Measurements from ENCODE around the gene OCA2. TPM values are rescaled to one million over a fixed set of nuclear protein-coding genes. Genes with fewer than 3 reads are reported as not detected.

OCA2 gene
- total RNA-seq, 2 donors from 2014 or later: 0.31 TPM; not detected in 1

GRCh38 chr15:27821273-27821672 is 277.8 kb downstream of the OCA2 start:
- H3K4me1 ChIP-seq: no peaks in the 10 kb centered on the region
- DNase-seq (ENCODE audit: low spot score): no peak
- TF ChIP-seq, protein P1, sequence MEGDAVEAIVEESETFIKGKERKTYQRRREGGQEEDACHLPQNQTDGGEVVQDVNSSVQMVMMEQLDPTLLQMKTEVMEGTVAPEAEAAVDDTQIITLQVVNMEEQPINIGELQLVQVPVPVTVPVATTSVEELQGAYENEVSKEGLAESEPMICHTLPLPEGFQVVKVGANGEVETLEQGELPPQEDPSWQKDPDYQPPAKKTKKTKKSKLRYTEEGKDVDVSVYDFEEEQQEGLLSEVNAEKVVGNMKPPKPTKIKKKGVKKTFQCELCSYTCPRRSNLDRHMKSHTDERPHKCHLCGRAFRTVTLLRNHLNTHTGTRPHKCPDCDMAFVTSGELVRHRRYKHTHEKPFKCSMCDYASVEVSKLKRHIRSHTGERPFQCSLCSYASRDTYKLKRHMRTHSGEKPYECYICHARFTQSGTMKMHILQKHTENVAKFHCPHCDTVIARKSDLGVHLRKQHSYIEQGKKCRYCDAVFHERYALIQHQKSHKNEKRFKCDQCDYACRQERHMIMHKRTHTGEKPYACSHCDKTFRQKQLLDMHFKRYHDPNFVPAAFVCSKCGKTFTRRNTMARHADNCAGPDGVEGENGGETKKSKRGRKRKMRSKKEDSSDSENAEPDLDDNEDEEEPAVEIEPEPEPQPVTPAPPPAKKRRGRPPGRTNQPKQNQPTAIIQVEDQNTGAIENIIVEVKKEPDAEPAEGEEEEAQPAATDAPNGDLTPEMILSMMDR (IDR thresholded peaks at IDR 0.05): no peak
- H3K4me3 ChIP-seq: no peak overlapping the region
- no peaks in the 10 kb centered on the region for H3K36me3 ChIP-seq
- H3K27ac ChIP-seq: no peak overlapping the region
- no peaks in the 10 kb centered on the region for H3K27me3 ChIP-seq
- peaks cover 0 to 7% of the 10 kb centered on the region in 2 donors for H3K9me3 ChIP-seq

DNA sequence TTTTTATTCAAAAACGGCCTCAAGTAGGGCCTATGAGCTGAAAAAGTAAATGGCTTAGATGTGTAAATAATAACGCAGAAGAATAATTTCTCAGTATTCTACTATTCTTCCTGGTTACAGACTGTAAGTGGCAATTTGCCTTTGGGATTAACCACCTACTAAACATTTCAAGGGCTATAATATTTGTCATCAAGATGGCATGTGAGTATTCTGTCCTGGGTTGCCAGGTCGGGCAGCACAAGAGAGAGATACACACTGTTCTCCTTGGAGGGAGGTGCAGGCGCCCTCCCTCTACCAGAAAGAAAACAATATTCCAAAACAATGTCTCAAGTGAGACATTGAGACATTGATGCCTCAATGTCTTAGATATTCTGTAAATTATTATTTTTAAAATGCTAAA is 278.4 kb downstream of the OCA2 start:
- Histone ChIP-seq H3K4me1 (no peaks in the 10 kb centered on the region), H3K9me3 (peaks cover 0 to 7% of the 10 kb centered on the region in 2 donors), H3K27ac (no peak overlapping the region), H3K27me3 (no peaks in the 10 kb centered on the region), H3K4me3 (no peak overlapping the region), H3K36me3 (no peaks in the 10 kb centered on the region)
- TF ChIP-seq, protein P1 (IDR thresholded peaks at IDR 0.05): no peak
- DNase-seq (ENCODE audit: low spot score): no peak

DNA sequence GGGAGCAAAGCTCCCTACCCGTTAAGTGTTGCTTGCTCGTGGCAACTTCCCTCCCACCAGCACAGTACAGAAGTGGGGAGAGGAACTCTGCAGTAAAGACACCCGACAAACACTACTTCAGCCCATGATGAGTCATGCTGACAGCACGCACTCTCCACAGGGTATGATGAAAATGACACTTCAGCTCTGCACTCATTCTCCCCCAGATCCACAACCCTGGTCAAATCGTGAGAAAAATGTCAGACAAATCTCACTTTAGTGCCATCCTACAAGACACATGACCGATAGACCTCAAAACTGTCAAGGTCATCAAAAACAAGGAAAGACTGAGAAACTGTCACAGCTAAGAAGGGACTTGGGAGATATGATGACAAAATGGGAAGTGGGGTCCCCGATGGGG is 278.9 kb downstream of the OCA2 start:
- no peak overlapping the region for H3K4me3 ChIP-seq
- no peaks in the 10 kb centered on the region for H3K27me3 ChIP-seq
- no peak for DNase-seq (ENCODE audit: low spot score)
- TF ChIP-seq, protein P1 (IDR thresholded peaks at IDR 0.05): no peak
- H3K4me1 ChIP-seq: no peaks in the 10 kb centered on the region
- H3K36me3 ChIP-seq: no peaks in the 10 kb centered on the region
- H3K27ac ChIP-seq: no peak overlapping the region
- peaks cover 0 to 7% of the 10 kb centered on the region in 2 donors for H3K9me3 ChIP-seq

DNA sequence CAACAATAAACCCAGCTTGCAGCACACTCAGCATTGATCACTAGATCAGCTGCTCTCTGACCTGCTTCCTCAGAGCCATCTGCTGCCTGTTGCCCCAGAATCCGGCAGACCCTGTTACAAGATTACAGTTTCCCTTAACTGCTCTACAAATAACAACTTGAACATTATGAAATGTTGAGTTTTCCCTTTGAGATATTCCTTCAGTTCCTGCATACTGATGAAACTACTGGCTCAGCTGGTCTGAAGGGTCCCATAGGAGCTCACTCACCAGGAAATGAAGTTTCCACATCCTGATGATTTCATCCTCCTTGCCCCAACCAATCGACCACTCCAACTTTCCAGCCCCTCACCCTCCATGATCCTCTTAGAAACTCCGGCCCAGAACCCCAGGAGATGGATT is 281.9 kb downstream of the OCA2 start:
- peaks cover 0 to 7% of the 10 kb centered on the region in 2 donors for H3K9me3 ChIP-seq
- TF ChIP-seq, protein P1 (IDR thresholded peaks at IDR 0.05): no peak
- H3K36me3 ChIP-seq: no peaks in the 10 kb centered on the region
- H3K27me3 ChIP-seq: no peaks in the 10 kb centered on the region
- no peak overlapping the region for H3K4me3 ChIP-seq
- no peak overlapping the region for H3K27ac ChIP-seq
- H3K4me1 ChIP-seq: no peaks in the 10 kb centered on the region
- DNase-seq (ENCODE audit: low spot score): no peak

GRCh38 chr15:27816790-27817189 is 282.3 kb downstream of the OCA2 start:
- no peak for DNase-seq (ENCODE audit: low spot score)
- TF ChIP-seq, protein P1 (IDR thresholded peaks at IDR 0.05): no peak

GRCh38 chr15:27815035-27815434 is 284.1 kb downstream of the OCA2 start:
- H3K27ac ChIP-seq: no peak overlapping the region
- no peak overlapping the region for H3K4me3 ChIP-seq
- DNase-seq (ENCODE audit: low spot score): peak; percentile 13
- H3K4me1 ChIP-seq: no peaks in the 10 kb centered on the region
- H3K9me3 ChIP-seq: peaks cover 0 to 7% of the 10 kb centered on the region in 2 donors
- no peaks in the 10 kb centered on the region for H3K27me3 ChIP-seq
- TF ChIP-seq, protein P1 (IDR thresholded peaks at IDR 0.05): no peak
- H3K36me3 ChIP-seq: no peaks in the 10 kb centered on the region

More at GRCh38 chr15:27816790-27817189, 282.3 kb downstream of the OCA2 start:
- Histone ChIP-seq H3K27ac (no peak overlapping the region), H3K9me3 (peaks cover 0 to 7% of the 10 kb centered on the region in 2 donors), H3K4me3 (no peak overlapping the region), H3K36me3 (no peaks in the 10 kb centered on the region), H3K27me3 (no peaks in the 10 kb centered on the region), H3K4me1 (no peaks in the 10 kb centered on the region)

Measured in right atrium auricular region (tissue), 2 donors.